ENCODE measurements around the gene ABCA6. TPM values are rescaled to one million over a fixed set of nuclear protein-coding genes. Genes with fewer than 3 reads are reported as not detected.

Gene ABCA6
- total and polyA plus RNA-seq, 2 donors (not counting 1 experiment from before 2014, with no cell fraction given): 4.2 to 12.9 TPM

- Histone ChIP-seq H3K9me3 (ENCODE audit: control insufficient read depth, insufficient read depth, low read depth, low read length) (no peaks in the 10 kb centered on the region), H3K27me3 (ENCODE audit: control insufficient read depth, insufficient read depth, low read length) (no peaks in the 10 kb centered on the region), H3K79me2 (ENCODE audit: control insufficient read depth, insufficient read depth, low read length) (no peaks in the 10 kb centered on the region), H3K4me1 (ENCODE audit: control insufficient read depth, extremely low read depth, insufficient read depth, low read length) (peaks cover 2% of the 10 kb centered on the region), H3K4me2 (ENCODE audit: extremely low read depth, insufficient read depth, low read length) (no peak overlapping the region), H2AFZ (ENCODE audit: low read length) (no peak overlapping the region), H3K27ac (ENCODE audit: insufficient read depth, low read length) (no peak overlapping the region), H3K36me3 (ENCODE audit: control insufficient read depth, insufficient read depth, low read length) (no peaks in the 10 kb centered on the region), H4K20me1 (ENCODE audit: control insufficient read depth, extremely low read depth, insufficient read depth, low read length) (no peaks in the 10 kb centered on the region), H3K4me3 (replicated peaks in 1 of 4; ENCODE audit: control extremely low read depth in 1 of 4, insufficient read depth in 1 of 4, low read depth in 3 of 4, low read length in 4 of 4) (no peak overlapping the region), H3K9ac (ENCODE audit: insufficient read depth, low read length) (no peak overlapping the region)
- TF ChIP-seq EZH2 (IDR thresholded peaks at IDR 0.05; ENCODE audit: low read length, missing control alignments) (no peak), CTCF (conservative IDR thresholded peaks at IDR 0.05 in 1 of 2, IDR thresholded peaks at IDR 0.05 in 1 of 2; ENCODE audit: low read depth in 1 of 2, low read length in 2 of 2) (no peak)
- DNase-seq (ENCODE audit: low read depth in 2 of 2): no peak
Observed at GRCh38 chr17:69143683-69144231, 2.1 kb upstream of the ABCA6 start.

GRCh38 chr17:69143151-69143550, 1.5 kb upstream of the ABCA6 start:
- H4K20me1 ChIP-seq (ENCODE audit: control insufficient read depth, extremely low read depth, insufficient read depth, low read length): no peaks in the 10 kb centered on the region
- H3K4me1 ChIP-seq (ENCODE audit: control insufficient read depth, extremely low read depth, insufficient read depth, low read length): peaks cover 2% of the 10 kb centered on the region
- no peaks in the 10 kb centered on the region for H3K36me3 ChIP-seq (ENCODE audit: control insufficient read depth, insufficient read depth, low read length)
- no peak overlapping the region for H3K9ac ChIP-seq (ENCODE audit: insufficient read depth, low read length)
- H3K4me2 ChIP-seq (ENCODE audit: extremely low read depth, insufficient read depth, low read length): no peak overlapping the region
- H3K27ac ChIP-seq (ENCODE audit: insufficient read depth, low read length): no peak overlapping the region
- H3K4me3 ChIP-seq (replicated peaks in 1 of 4; ENCODE audit: control extremely low read depth in 1 of 4, insufficient read depth in 1 of 4, low read depth in 3 of 4, low read length in 4 of 4): no peak overlapping the region
- no peaks in the 10 kb centered on the region for H3K9me3 ChIP-seq (ENCODE audit: control insufficient read depth, insufficient read depth, low read depth, low read length)
- TF ChIP-seq CTCF (conservative IDR thresholded peaks at IDR 0.05 in 1 of 2, IDR thresholded peaks at IDR 0.05 in 1 of 2; ENCODE audit: low read depth in 1 of 2, low read length in 2 of 2) (no peak), EZH2 (IDR thresholded peaks at IDR 0.05; ENCODE audit: low read length, missing control alignments) (no peak)
- DNase-seq (ENCODE audit: low read depth in 2 of 2): peak in 1 of 2 donors; percentile 2
- no peaks in the 10 kb centered on the region for H3K79me2 ChIP-seq (ENCODE audit: control insufficient read depth, insufficient read depth, low read length)
- H3K27me3 ChIP-seq (ENCODE audit: control insufficient read depth, insufficient read depth, low read length): no peaks in the 10 kb centered on the region
- H2AFZ ChIP-seq (ENCODE audit: low read length): no peak overlapping the region

- H3K27me3 ChIP-seq (ENCODE audit: control insufficient read depth, insufficient read depth, low read length): no peaks in the 10 kb centered on the region
- H3K36me3 ChIP-seq (ENCODE audit: control insufficient read depth, insufficient read depth, low read length): no peaks in the 10 kb centered on the region
- peak overlapping the region; percentile 21 for H3K4me2 ChIP-seq (ENCODE audit: extremely low read depth, insufficient read depth, low read length)
- H3K79me2 ChIP-seq (ENCODE audit: control insufficient read depth, insufficient read depth, low read length): no peaks in the 10 kb centered on the region
- peak; percentile 31 to 89 for DNase-seq (ENCODE audit: low read depth in 2 of 2)
- no peak overlapping the region for H2AFZ ChIP-seq (ENCODE audit: low read length)
- peaks cover 2% of the 10 kb centered on the region for H3K4me1 ChIP-seq (ENCODE audit: control insufficient read depth, extremely low read depth, insufficient read depth, low read length)
- no peak overlapping the region for H3K9ac ChIP-seq (ENCODE audit: insufficient read depth, low read length)
- no peaks in the 10 kb centered on the region for H3K9me3 ChIP-seq (ENCODE audit: control insufficient read depth, insufficient read depth, low read depth, low read length)
- peak overlapping the region in 3 of 4 experiments; percentile 4 to 80 (median 56) for H3K4me3 ChIP-seq (replicated peaks in 1 of 4; ENCODE audit: control extremely low read depth in 1 of 4, insufficient read depth in 1 of 4, low read depth in 3 of 4, low read length in 4 of 4)
- TF ChIP-seq CTCF (conservative IDR thresholded peaks at IDR 0.05 in 1 of 2, IDR thresholded peaks at IDR 0.05 in 1 of 2; ENCODE audit: low read depth in 1 of 2, low read length in 2 of 2) (no peak), EZH2 (IDR thresholded peaks at IDR 0.05; ENCODE audit: low read length, missing control alignments) (no peak)
- peak overlapping the region; percentile 40 for H3K27ac ChIP-seq (ENCODE audit: insufficient read depth, low read length)
- no peaks in the 10 kb centered on the region for H4K20me1 ChIP-seq (ENCODE audit: control insufficient read depth, extremely low read depth, insufficient read depth, low read length)
Observed at GRCh38 chr17:69142175-69142802, 594 bp upstream of the ABCA6 start.
